Body of pancreas (tissue), 4 donors: ENCODE results near the gene FYCO1.

Experiments used
- POLR2A ChIP-seq, 3 donors: fragments of 450-650 bp; IDR thresholded peaks; one replicate each; pipeline ENCODE4 v1.6.1; 2016; ENCODE audit warnings: antibody characterized with exemption in 3 of 3, mild to moderate bottlenecking in 2 of 3
- TF ChIP-seq, protein P1 (sequence below), 7 experiments: fragments of 450-650 bp in 4 of 7; fragments of 200-600 bp in 3 of 7; sonication (generic) in 3 of 7; IDR thresholded peaks; one replicate each; pipeline ENCODE4 v1.5.1; 2016 to 2019; ENCODE audit warnings: antibody characterized with exemption in 7 of 7

GRCh38 chr3:46022909-46023785, 27.5 kb upstream of the FYCO1 start:
- TF ChIP-seq, protein P1, sequence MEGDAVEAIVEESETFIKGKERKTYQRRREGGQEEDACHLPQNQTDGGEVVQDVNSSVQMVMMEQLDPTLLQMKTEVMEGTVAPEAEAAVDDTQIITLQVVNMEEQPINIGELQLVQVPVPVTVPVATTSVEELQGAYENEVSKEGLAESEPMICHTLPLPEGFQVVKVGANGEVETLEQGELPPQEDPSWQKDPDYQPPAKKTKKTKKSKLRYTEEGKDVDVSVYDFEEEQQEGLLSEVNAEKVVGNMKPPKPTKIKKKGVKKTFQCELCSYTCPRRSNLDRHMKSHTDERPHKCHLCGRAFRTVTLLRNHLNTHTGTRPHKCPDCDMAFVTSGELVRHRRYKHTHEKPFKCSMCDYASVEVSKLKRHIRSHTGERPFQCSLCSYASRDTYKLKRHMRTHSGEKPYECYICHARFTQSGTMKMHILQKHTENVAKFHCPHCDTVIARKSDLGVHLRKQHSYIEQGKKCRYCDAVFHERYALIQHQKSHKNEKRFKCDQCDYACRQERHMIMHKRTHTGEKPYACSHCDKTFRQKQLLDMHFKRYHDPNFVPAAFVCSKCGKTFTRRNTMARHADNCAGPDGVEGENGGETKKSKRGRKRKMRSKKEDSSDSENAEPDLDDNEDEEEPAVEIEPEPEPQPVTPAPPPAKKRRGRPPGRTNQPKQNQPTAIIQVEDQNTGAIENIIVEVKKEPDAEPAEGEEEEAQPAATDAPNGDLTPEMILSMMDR (IDR thresholded peaks at IDR 0.05), result no peak
- TF ChIP-seq POLR2A (IDR thresholded peaks at IDR 0.05), result no peak
